Omental fat pad (tissue), 4 donors: Measurements from ENCODE around the gene EHBP1. TPM values are rescaled to one million over a fixed set of nuclear protein-coding genes. Genes with fewer than 3 reads are reported as not detected.

Source experiments
- ATAC-seq: fragments of 150-250 bp; one replicate; pipeline ENCODE4 v1.9.1; 2016; ENCODE audit warnings: mild to moderate bottlenecking, moderate library complexity; ENCODE audit not compliant: low FRiP score
- DNase-seq: peaks from one replicate; pipeline ENCODE4 v3.0.0-alpha.2; 2019; ENCODE audit warnings: low spot score
- total RNA-seq, 4 donors: library from RNA; depleted of rRNA; stranded (reverse); fragments of >200 nt; gene quantifications; one replicate each; pipeline ENCODE4 v1.1.0, GENCODE V29; 2016
- TF ChIP-seq, protein P1 (sequence below), 3 donors: fragments of 450-650 bp; IDR thresholded peaks; one replicate each; pipeline ENCODE4 v1.5.1; 2016 to 2017; ENCODE audit warnings: antibody characterized with exemption in 3 of 3, mild to moderate bottlenecking in 3 of 3, moderate library complexity in 2 of 3

EHBP1 gene
- total RNA-seq, 4 donors from 2014 or later, result 60.9 to 91.3 (median 78.6) TPM

DNA sequence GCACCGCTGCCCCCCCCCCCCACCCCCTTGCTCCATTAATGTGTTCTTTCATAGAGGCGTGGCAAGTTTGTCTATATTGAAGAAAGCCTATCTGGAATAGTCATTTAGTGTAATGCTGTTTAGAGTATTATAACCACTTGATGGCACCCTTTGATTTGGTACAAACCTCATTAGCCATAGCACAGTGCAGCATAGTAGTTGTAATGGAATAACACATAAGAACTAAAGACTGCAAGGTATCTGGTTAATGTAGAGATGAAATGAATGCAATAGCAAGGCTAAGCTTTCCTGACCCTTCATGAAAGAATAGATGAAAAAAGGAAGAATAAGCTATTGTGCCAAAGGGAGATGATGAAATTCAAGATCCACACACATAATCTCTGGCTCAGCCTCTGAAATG lies 81.9 kb downstream of the EHBP1 start:
- TF ChIP-seq, protein P1, sequence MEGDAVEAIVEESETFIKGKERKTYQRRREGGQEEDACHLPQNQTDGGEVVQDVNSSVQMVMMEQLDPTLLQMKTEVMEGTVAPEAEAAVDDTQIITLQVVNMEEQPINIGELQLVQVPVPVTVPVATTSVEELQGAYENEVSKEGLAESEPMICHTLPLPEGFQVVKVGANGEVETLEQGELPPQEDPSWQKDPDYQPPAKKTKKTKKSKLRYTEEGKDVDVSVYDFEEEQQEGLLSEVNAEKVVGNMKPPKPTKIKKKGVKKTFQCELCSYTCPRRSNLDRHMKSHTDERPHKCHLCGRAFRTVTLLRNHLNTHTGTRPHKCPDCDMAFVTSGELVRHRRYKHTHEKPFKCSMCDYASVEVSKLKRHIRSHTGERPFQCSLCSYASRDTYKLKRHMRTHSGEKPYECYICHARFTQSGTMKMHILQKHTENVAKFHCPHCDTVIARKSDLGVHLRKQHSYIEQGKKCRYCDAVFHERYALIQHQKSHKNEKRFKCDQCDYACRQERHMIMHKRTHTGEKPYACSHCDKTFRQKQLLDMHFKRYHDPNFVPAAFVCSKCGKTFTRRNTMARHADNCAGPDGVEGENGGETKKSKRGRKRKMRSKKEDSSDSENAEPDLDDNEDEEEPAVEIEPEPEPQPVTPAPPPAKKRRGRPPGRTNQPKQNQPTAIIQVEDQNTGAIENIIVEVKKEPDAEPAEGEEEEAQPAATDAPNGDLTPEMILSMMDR (IDR thresholded peaks at IDR 0.05), result no peak
- ATAC-seq (no peak), DNase-seq (no peak)

DNA sequence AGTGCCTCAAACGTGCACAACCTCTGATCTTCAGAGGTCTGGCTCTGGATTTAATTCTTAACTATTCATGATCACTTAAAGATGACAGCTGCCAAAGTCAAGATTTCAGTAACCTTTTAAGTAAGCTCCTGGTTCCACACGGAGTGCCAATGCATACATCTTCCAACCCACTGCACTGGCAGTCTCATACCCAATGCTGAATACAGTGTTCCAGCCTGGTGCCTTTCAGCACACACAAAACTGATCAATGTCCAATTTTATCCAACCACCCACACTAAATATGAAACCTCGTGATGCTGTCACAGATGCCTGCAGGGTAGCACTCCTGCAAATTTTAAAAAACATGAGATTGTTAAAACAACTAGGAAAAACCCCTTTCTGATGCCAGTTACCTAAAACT lies 84.0 kb downstream of the EHBP1 start:
- DNase-seq (no peak), ATAC-seq (no peak)
- TF ChIP-seq, protein P1 (IDR thresholded peaks at IDR 0.05), result no peak

DNA sequence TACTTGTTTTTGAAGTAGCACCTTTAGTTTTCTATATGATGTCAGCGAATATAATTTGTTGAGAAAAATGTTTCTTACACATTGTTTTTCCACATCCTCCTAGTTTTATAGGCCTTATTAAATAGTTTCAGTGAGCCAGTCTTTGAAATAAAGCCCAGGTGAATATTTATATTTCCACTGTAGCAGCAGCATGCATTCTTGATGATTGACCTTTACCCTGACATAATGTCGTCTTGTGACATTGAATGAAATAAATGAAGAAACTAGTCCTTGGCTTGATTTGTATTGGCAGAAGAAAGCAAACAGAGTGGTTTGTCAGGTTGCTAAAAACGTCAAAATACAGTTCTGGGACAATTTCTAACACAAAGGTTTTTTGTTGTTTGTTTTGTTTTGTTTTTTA lies 84.4 kb downstream of the EHBP1 start:
- ATAC-seq (no peak), DNase-seq (no peak)
- TF ChIP-seq, protein P1 (IDR thresholded peaks at IDR 0.05), result no peak

DNA sequence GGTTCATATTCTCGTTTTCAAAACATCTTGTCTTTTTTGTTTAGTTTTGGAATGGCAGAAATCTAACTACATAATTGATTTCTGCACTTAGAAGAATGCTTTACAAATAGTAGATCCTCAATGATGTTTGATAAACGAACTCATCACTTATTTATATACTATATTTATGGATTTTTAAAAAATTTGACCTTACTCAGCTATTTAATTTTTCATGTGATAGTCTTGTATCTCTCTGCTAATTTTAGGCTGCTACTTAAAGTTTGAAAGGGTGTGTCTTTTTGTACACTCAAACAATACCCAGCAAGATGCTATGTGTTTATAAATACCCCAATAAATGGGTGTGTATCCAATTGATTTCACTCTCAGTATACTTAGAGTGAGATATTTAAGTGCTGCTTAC lies 86.9 kb downstream of the EHBP1 start:
- TF ChIP-seq, protein P1 (IDR thresholded peaks at IDR 0.05), result no peak
- DNase-seq (no peak), ATAC-seq (no peak)

DNA sequence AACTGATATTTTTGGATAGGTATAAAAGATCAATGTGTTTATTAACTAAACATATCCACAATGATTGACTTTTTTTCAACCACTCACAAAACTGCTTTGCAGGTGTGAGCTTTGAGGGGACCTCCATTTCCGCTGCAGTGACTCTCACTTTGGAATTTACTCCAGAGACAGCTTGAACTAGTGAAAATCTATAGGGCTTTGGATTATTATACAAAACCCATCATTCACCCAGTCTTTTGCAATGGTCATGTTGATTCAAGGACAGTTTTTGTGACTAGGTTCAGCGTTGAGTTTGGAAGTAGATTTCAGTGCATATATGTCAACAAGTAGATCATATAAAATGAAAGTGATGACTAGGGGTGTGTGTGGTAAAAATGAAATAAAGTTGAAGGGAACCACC lies 87.7 kb downstream of the EHBP1 start:
- DNase-seq, result no peak
- TF ChIP-seq, protein P1 (IDR thresholded peaks at IDR 0.05), result no peak
- ATAC-seq, result no peak

DNA sequence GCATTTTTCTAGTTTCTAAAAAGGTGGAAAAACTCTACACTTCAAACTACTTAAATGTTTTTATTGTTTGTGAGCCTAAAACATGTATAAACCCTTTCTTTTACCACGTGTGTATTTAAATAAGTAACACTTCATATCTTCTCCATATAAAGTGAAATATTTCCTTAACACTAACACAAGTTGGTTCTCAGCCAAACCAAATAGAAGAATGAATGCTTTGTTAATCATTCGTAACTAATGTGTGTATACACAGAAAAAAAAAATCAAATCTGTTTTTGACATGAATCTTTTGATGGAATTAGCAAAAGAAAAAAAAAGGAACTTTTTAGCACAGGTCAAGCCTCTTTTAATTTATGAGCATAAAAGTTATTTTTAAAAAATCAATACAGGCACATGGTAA lies 89.3 kb downstream of the EHBP1 start:
- ATAC-seq (no peak), DNase-seq (no peak)
- TF ChIP-seq, protein P1 (IDR thresholded peaks at IDR 0.05), result no peak

DNA sequence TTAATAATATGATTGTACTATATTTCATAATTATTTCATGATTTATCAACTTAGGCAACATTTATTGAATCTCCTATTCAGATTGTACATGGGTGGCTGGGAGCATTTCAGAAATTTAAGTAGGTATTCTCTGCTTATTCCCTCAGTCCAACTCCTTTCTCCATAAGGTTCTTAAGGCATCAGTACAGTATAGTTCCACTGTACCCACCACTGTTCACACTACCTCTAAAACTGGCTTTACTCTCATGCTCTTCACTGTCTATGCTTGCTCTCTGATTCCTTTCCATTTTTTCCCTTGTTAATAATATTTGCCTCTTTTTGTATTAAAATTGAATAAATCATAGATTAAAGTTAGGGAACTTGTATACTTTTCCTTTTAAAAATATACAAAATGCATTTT lies 89.8 kb downstream of the EHBP1 start:
- TF ChIP-seq, protein P1 (IDR thresholded peaks at IDR 0.05), result no peak
- ATAC-seq, result no peak
- DNase-seq, result no peak
